ENCODE measurements around the gene TLR6. TPM values are rescaled to one million over a fixed set of nuclear protein-coding genes. Genes with fewer than 3 reads are reported as not detected.

The TLR6 gene
- total RNA-seq, 1 experiment from 2014 or later: 4.8 TPM

DNA sequence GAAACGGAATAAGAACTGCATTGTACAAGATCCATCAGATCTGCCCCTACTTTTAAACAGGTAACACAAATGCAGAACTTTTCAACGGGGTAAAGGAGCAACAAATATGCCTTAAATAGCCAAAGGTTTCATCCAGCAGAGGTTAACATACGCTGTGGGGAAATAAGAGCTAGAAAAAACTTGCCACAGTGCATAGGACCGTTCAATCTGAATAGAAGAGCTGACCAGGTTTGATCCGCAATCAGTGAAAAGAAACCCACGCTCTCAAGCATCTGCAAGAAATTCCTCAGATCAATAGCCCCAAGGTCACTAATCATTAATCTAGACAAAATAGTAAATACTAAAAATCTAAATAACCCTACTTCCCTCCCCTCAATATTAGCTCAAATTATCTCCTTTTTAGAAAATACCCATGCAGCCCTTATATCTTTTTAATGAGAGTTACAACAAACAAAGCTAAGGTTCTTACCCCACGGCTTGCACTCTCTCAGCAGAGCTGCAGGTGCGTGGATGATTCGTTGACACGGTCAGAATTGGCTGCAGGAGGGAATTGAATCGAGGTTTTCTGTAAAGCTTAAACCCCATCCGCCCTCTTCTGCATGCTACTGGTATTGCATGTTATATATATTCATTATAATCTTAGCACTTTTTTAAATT, 74.0 kb downstream of the TLR6 start, which contains the start of gene TLR10:
TSS of gene TLR10 (minus strand) at position 539 of the 657 bp plus-strand sequence. CDS start 7,400 bp downstream, outside the sequence.
- RAD21 ChIA-PET (ENCODE audit: low non-redundant PET in 1 of 2, low total read pairs in 2 of 2, uncharacterized antibody in 2 of 2, unreplicated experiment in 2 of 2): interaction anchor here (1.0 to 1.2 kb wide), 3 partner anchors 23 to 603 kb away, joined by 3 to 4 read pairs (median 4); no protein-coding TSS in a partner anchor
- no peaks in the 10 kb centered on the region for H3K9me3 ChIP-seq (ENCODE audit: control insufficient read depth in 1 of 2, insufficient read depth in 1 of 2, low read depth in 1 of 2, low read length in 2 of 2)
- POLR2A ChIA-PET: interaction anchor here (2.0 kb wide), 1 partner anchor 21 kb away, joined by 4 read pairs; the partner anchor contains the start of gene TLR1

More for the DNA sequence above, 74.0 kb downstream of the TLR6 start, which contains the start of gene TLR10:
- Histone ChIP-seq H2AFZ (ENCODE audit: low read depth, low read length, poor library complexity, severe bottlenecking) (no peak within 1 kb of the TSS), H3K27me3 (ENCODE audit: insufficient read depth, low read length) (no peaks in the 10 kb centered on the region), H3K36me3 (ENCODE audit: control insufficient read depth in 1 of 2, insufficient read depth in 2 of 2, low read length in 2 of 2) (no peaks in the 10 kb centered on the region), H3K9me2 (ENCODE audit: insufficient read depth) (no peaks in the 10 kb centered on the region), H3K4me1 (ENCODE audit: control insufficient read depth in 1 of 2, insufficient read depth in 2 of 2, low read length in 2 of 2) (no peaks in the 10 kb centered on the region), H3K4me2 (ENCODE audit: low read length) (peak within 1 kb of the TSS; percentile 34; the same call in 1 of the 2 replicates), H3K9ac (ENCODE audit: low read length) (no peak within 1 kb of the TSS), H3K79me2 (ENCODE audit: insufficient read depth, low read length) (no peaks in the 10 kb centered on the region), H3K27ac (ENCODE audit: low read depth, low read length) (no peak within 1 kb of the TSS), H3K4me3 (replicated peaks in 1 of 2; ENCODE audit: low read depth in 1 of 2, low read length in 2 of 2) (no peak within 1 kb of the TSS), H4K20me1 (ENCODE audit: insufficient read depth) (no peaks in the 10 kb centered on the region)
- CTCF ChIA-PET: interaction anchor here (0.7 to 3.4 kb wide), 12 partner anchors 9 to 603 kb away, joined by 3 to 35 read pairs (median 4); partner anchors contain the start of gene TLR1
- intact Hi-C loops (cut with micrococcal nuclease): no loop called here
- TF ChIP-seq POLR2AphosphoS5 (IDR thresholded peaks at IDR 0.05; ENCODE audit: low read depth, low read length) (no peak), JUND (IDR thresholded peaks at IDR 0.05) (no peak), ZNF274 (IDR thresholded peaks at IDR 0.05; ENCODE audit: low read depth, low read length) (no peak), TCF7L2 (IDR thresholded peaks at IDR 0.05; ENCODE audit: borderline replicate concordance, extremely low read depth, insufficient read depth, insufficient read length) (no peak), CEBPB (IDR thresholded peaks at IDR 0.05; ENCODE audit: low read depth) (no peak), EZH2phosphoT487 (IDR thresholded peaks at IDR 0.05; ENCODE audit: borderline replicate concordance) (no peak), YY1 (IDR thresholded peaks at IDR 0.05; ENCODE audit: extremely low read depth, insufficient replicate concordance, low read depth, low read length) (no peak), FOSL1 (IDR thresholded peaks at IDR 0.05; ENCODE audit: low read depth) (no peak), ZFX (IDR thresholded peaks at IDR 0.05) (no peak), REST (IDR thresholded peaks at IDR 0.05; ENCODE audit: low read depth) (no peak), RAD21 (IDR thresholded peaks at IDR 0.05; ENCODE audit: low read depth) (peak; percentile 60), SIN3A (IDR thresholded peaks at IDR 0.05; ENCODE audit: low read depth) (no peak), ELF1 (IDR thresholded peaks at IDR 0.05; ENCODE audit: borderline replicate concordance, low read depth) (no peak), SP1 (IDR thresholded peaks at IDR 0.05; ENCODE audit: low read depth) (no peak)
- TF ChIP-seq, protein P1, sequence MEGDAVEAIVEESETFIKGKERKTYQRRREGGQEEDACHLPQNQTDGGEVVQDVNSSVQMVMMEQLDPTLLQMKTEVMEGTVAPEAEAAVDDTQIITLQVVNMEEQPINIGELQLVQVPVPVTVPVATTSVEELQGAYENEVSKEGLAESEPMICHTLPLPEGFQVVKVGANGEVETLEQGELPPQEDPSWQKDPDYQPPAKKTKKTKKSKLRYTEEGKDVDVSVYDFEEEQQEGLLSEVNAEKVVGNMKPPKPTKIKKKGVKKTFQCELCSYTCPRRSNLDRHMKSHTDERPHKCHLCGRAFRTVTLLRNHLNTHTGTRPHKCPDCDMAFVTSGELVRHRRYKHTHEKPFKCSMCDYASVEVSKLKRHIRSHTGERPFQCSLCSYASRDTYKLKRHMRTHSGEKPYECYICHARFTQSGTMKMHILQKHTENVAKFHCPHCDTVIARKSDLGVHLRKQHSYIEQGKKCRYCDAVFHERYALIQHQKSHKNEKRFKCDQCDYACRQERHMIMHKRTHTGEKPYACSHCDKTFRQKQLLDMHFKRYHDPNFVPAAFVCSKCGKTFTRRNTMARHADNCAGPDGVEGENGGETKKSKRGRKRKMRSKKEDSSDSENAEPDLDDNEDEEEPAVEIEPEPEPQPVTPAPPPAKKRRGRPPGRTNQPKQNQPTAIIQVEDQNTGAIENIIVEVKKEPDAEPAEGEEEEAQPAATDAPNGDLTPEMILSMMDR (IDR thresholded peaks at IDR 0.05 in 2 of 3, conservative IDR thresholded peaks at IDR 0.05 in 1 of 3; ENCODE audit: borderline replicate concordance in 1 of 3, insufficient read depth in 1 of 3, low read depth in 2 of 3, low read length in 2 of 3): peak; percentile 30 to 56 (median 47); a peak in 5 of 6 replicates
- ATAC-seq: peak; percentile 72
- BruUV-seq (replicated peaks): no TSS peak
- DNase-seq (ENCODE audit: low read depth, low spot score): peak; percentile 34
